K562 (cell line): Measurements from ENCODE around the gene MICAL2. TPM values are rescaled to one million over a fixed set of nuclear protein-coding genes. Genes with fewer than 3 reads are reported as not detected.

ENCODE experiments used
- ATAC-seq: fragments of 200-7000 bp; cut with Tn5 transposase; 3 replicates; pipeline ENCODE4 v1.9.1; 2020; ENCODE audit warnings: moderate library complexity
- BruUV-seq: library from RNA; stranded (reverse); fragments of 400-500 nt; replicated peaks from 2 replicates; lab custom pipeline; 2021; lab: Mats Ljungman, UMichigan
- CTCF ChIA-PET: fragments of 300-600 bp; formaldehyde crosslinking; extraction: SDS; loops from one replicate; lab custom pipeline; 2021; ENCODE audit warnings: low intra/inter-chr PET ratio; lab: Yijun Ruan, JAX
- POLR2A ChIA-PET: fragments of 300-600, 350-650 bp; sonication (Branson Sonifier 250); formaldehyde crosslinking; extraction: SDS; loops from one replicate; lab custom pipeline; 2021; ENCODE audit warnings: antibody characterized with exemption, inconsistent platforms; lab: Yijun Ruan, JAX
- DNase-seq, 4 experiments: peaks; one replicate each; pipeline versions ENCODE4 v3.0.0 to v3.0.0-alpha.2; 2011 to 2018; ENCODE audit warnings: low spot score in 3 of 4, mixed read lengths in 3 of 4; ENCODE audit errors: extremely low read depth in 1 of 4
- FAIRE-seq: peaks from 2 replicates; lab custom pipeline; 2011; peaks lifted over from hg19 to GRCh38; lab: Jason Lieb, UNC
- H2AFZ ChIP-seq: 2 replicates; pipeline ENCODE4 v1.6.0; 2011; ENCODE audit warnings: low read depth, low read length, control low read depth, inconsistent platforms
- H3K27ac ChIP-seq: fragments of 200-600 bp; 3 replicates; pipeline ENCODE4 v1.8.0; 2011; ENCODE audit warnings: low read depth, mild to moderate bottlenecking, control low read depth, inconsistent platforms, low read length, moderate library complexity, mixed read lengths; ENCODE audit errors: extremely low read depth
- H3K27me3 ChIP-seq, 2 experiments: fragments of 300-600 bp in 1 of 2; 2 replicates in 1 of 2; 3 replicates in 1 of 2; pipeline versions ENCODE4 v1.6.0 to v1.8.0; 2011; ENCODE audit warnings: inconsistent platforms in 2 of 2, low read length in 2 of 2, mild to moderate bottlenecking in 1 of 2, mixed read lengths in 1 of 2, moderate library complexity in 1 of 2; ENCODE audit not compliant: control insufficient read depth in 2 of 2, insufficient read depth in 2 of 2
- H3K36me3 ChIP-seq: fragments of 300-600 bp; 3 replicates; pipeline ENCODE4 v1.8.0; 2011; ENCODE audit warnings: mild to moderate bottlenecking, low read length, inconsistent platforms; ENCODE audit not compliant: control insufficient read depth, insufficient read depth
- H3K4me1 ChIP-seq, 2 experiments: fragments of 200-600 bp in 1 of 2; replicated peaks in 1 of 2; 2 replicates in 1 of 2; 3 replicates in 1 of 2; pipeline versions ENCODE4 v1.5.1 to v1.8.0; 2011; ENCODE audit warnings: inconsistent platforms in 2 of 2, low read length in 2 of 2, mild to moderate bottlenecking in 1 of 2, mixed read lengths in 1 of 2, moderate library complexity in 1 of 2; ENCODE audit not compliant: control insufficient read depth in 2 of 2, insufficient read depth in 2 of 2
- H3K4me2 ChIP-seq: 2 replicates; pipeline ENCODE4 v1.6.1; 2011; ENCODE audit warnings: low read length, control low read depth, inconsistent platforms, mixed read lengths; ENCODE audit not compliant: insufficient read depth
- H3K4me3 ChIP-seq: fragments of 200-600 bp; sonication (generic), shearing (Covaris generic); 2 replicates; pipeline ENCODE4 v1.5.1; 2016; ENCODE audit warnings: control low read depth, inconsistent platforms
- H3K79me2 ChIP-seq: fragments of 200-600 bp; 3 replicates; pipeline ENCODE4 v1.8.0; 2011; ENCODE audit warnings: low read length, inconsistent platforms; ENCODE audit not compliant: control insufficient read depth, insufficient read depth
- H3K9ac ChIP-seq, 2 experiments: 2 replicates each; pipeline versions ENCODE4 v1.6.0 to v1.6.1; 2011; ENCODE audit warnings: low read depth in 2 of 2, low read length in 2 of 2, control low read depth in 1 of 2, inconsistent platforms in 1 of 2, mild to moderate bottlenecking in 1 of 2, mixed read lengths in 1 of 2; ENCODE audit not compliant: insufficient read depth in 1 of 2
- H3K9me1 ChIP-seq: one replicate; pipeline ENCODE4 v1.6.0; 2011; ENCODE audit warnings: inconsistent platforms, mild to moderate bottlenecking, low read length, moderate library complexity; ENCODE audit not compliant: control insufficient read depth, insufficient read depth
- H3K9me3 ChIP-seq: replicated peaks from 2 replicates; pipeline ENCODE4 v1.5.1; 2011; ENCODE audit warnings: low read depth, low read length, inconsistent platforms; ENCODE audit not compliant: control insufficient read depth, insufficient read depth
- H4K20me1 ChIP-seq: replicated peaks from 2 replicates; pipeline ENCODE4 v1.6.1; 2011; ENCODE audit warnings: low read length, inconsistent platforms, mixed read lengths; ENCODE audit not compliant: control insufficient read depth, insufficient read depth
- AFF4 ChIP-seq: sonication (generic); formaldehyde crosslinking; IDR thresholded peaks from 2 replicates; pipeline ENCODE4 v1.8.0; 2023; ENCODE audit warnings: mild to moderate bottlenecking, missing genetic modification reagents
- FOXJ3 ChIP-seq: sonication (generic); formaldehyde crosslinking; IDR thresholded peaks from 2 replicates; pipeline ENCODE4 v1.4.0; 2020; ENCODE audit warnings: mild to moderate bottlenecking, missing genetic modification reagents
- HNRNPL ChIP-seq: fragments of 200-400 bp; formaldehyde crosslinking; IDR thresholded peaks from 2 replicates; pipeline ENCODE4 v1.6.1; 2017; ENCODE audit warnings: low read depth, mild to moderate bottlenecking, low read length
- KDM2B ChIP-seq: fragments of 250-450 bp; sonication (Bioruptor Pico); IDR thresholded peaks from 2 replicates; pipeline ENCODE4 v1.8.0; 2021; ENCODE audit warnings: mild to moderate bottlenecking, moderate library complexity
- LARP7 ChIP-seq: fragments of 450-650 bp; IDR thresholded peaks from 2 replicates; pipeline ENCODE4 v1.6.1; 2016
- SIRT6 ChIP-seq: IDR thresholded peaks from one replicate; pipeline ENCODE4 v1.6.1; 2012; ENCODE audit warnings: low read depth, mild to moderate bottlenecking, control low read depth, inconsistent platforms, low read length, moderate library complexity
- SP2 ChIP-seq: IDR thresholded peaks from 2 replicates; pipeline ENCODE4 v1.6.1; 2011; ENCODE audit warnings: mild to moderate bottlenecking, low read depth, low read length, moderate library complexity; ENCODE audit not compliant: poor library complexity, severe bottlenecking; ENCODE audit errors: extremely low read depth
- THAP7 ChIP-seq: fragments of 250-450 bp; sonication (Bioruptor Pico); IDR thresholded peaks from 2 replicates; pipeline ENCODE4 v1.5.0; 2021
- U2AF1 ChIP-seq: fragments of 200-400 bp; formaldehyde crosslinking; optimal IDR thresholded peaks from 2 replicates; pipeline ENCODE3; 2017; ENCODE audit warnings: mild to moderate bottlenecking, low read depth, low read length, moderate library complexity
- ZNF398 ChIP-seq: fragments of 250-450 bp; sonication (Bioruptor Pico); IDR thresholded peaks from 2 replicates; pipeline ENCODE4 v1.8.0; 2021; ENCODE audit warnings: moderate library complexity, mild to moderate bottlenecking, inconsistent platforms
- ZNF583 ChIP-seq: fragments of 250-450 bp; sonication (Bioruptor Pico); IDR thresholded peaks from 2 replicates; pipeline ENCODE4 v1.4.0; 2020
- ZNF586 ChIP-seq: fragments of 450-650 bp; formaldehyde crosslinking; conservative IDR thresholded peaks from 2 replicates; pipeline ENCODE4 v1.4.0; 2020; ENCODE audit warnings: mild to moderate bottlenecking, moderate library complexity
- WGBS: fragments of 100-300 bp; shearing (Covaris generic); methylation state at CpG from one replicate; pipeline ENCODE4 v1.1.6; 2016; ENCODE audit warnings: low coverage, mixed read lengths; ENCODE audit not compliant: insufficient coverage; ENCODE audit errors: missing lambda C conversion rate; 5-methylcytosine and 5-hydroxymethylcytosine counted together
- in situ Hi-C: fragments of 300-500 bp; cut with MboI; formaldehyde crosslinking; loops from 4 replicates; pipeline ENCODE4 v1.15.0; 2018; ENCODE audit warnings: inconsistent platforms, mixed read lengths
- intact Hi-C: fragments of 100-400 bp; cut with micrococcal nuclease; formaldehyde crosslinking; loops from 2 replicates; pipeline ENCODE4 v1.14.2; 2022
- polyA plus RNA-seq, 8 experiments: library from polyadenylated mRNA; depleted of rRNA in 4 of 8; stranded (reverse) in 5 of 8; unstranded in 3 of 8; fragments of >200 nt; fragmentation: Nextera tagmentation in 2 of 8; fragmentation: Illumina TruSeq in 1 of 8; extraction: Ambion mirVana in 2 of 8; extraction: Trizol in 1 of 8; gene quantifications; 2 replicates each; pipeline versions ENCODE4 v1.2.1 to v1.2.3, GENCODE V29; 2011 to 2014; ENCODE audit warnings: inconsistent platforms in 1 of 8, missing spikeins in 1 of 8
- total RNA-seq, 7 experiments: library from RNA; depleted of rRNA in 6 of 7; stranded (reverse); fragments of >200 nt in 6 of 7; fragmentation: Illumina TruSeq in 2 of 7; extraction: Trizol in 2 of 7; gene quantifications; 2 replicates each; pipeline versions ENCODE4 v1.2.1 to v1.2.3, GENCODE V29; 2011 to 2021; ENCODE audit warnings: low replicate concordance in 1 of 7

Gene MICAL2
- total and polyA plus RNA-seq, 9 of the 15 experiments (the other 6 are each of a cell fraction or from before 2014, with no cell fraction given): 4.7 to 64.2 (median 33.6) TPM

- ChIA-PET POLR2A (interaction anchor here (1.3 kb wide), 1 partner anchor 73 kb away, joined by 4 read pairs; no protein-coding TSS in a partner anchor), CTCF (no interaction called here)
- intact Hi-C loops: no loop called here
- WGBS: 51% methylated on average over 2 of the region's 2 CpGs
- Histone ChIP-seq H3K9me1 (no peaks in the 10 kb centered on the region), H3K4me3 (no peak overlapping the region), H3K27ac (no peak overlapping the region), H3K9ac (no peak overlapping the region), H3K4me2 (no peak overlapping the region), H3K4me1 (peaks cover 24 to 36% of the 10 kb centered on the region in 2 experiments), H3K27me3 (no peaks in the 10 kb centered on the region), H4K20me1 (no peaks in the 10 kb centered on the region), H2AFZ (no peak overlapping the region), H3K36me3 (no peaks in the 10 kb centered on the region), H3K79me2 (no peaks in the 10 kb centered on the region), H3K9me3 (no peaks in the 10 kb centered on the region)
- no peak for ATAC-seq
- TF ChIP-seq KDM2B (no peak), ZNF583 (CRISPR knock-in tag) (no peak), HNRNPL (no peak), LARP7 (no peak), SIRT6 (no peak), AFF4 (CRISPR knock-in tag) (no peak), U2AF1 (no peak), FOXJ3 (no peak), ZNF586 (CRISPR knock-in tag) (no peak), SP2 (no peak), ZNF398 (no peak), THAP7 (CRISPR knock-in tag) (no peak)
- DNase-seq: no peak
- no TSS peak for BruUV-seq
- in situ Hi-C loops: no loop called here
- FAIRE-seq: no peak
Measured at GRCh38 chr11:12273618-12273995, 163.2 kb downstream of the MICAL2 start.
